Umbilical cord (tissue), 2 donors: ENCODE results near the gene VCAN. TPM values are rescaled to one million over a fixed set of nuclear protein-coding genes. Genes with fewer than 3 reads are reported as not detected.

Experiments
- DNase-seq: peaks from one replicate; pipeline ENCODE4 v3.0.0-alpha.2; 2015; ENCODE audit warnings: low spot score
- total RNA-seq: library from RNA; depleted of rRNA; stranded (reverse); fragments of >200 nt; gene quantifications from one replicate; pipeline ENCODE4 v1.2.3, GENCODE V29; 2014; ENCODE audit warnings: low replicate concordance; ENCODE audit not compliant: insufficient read depth

Gene VCAN
- total RNA-seq, 1 donor from 2014 or later: 930 TPM

DNA sequence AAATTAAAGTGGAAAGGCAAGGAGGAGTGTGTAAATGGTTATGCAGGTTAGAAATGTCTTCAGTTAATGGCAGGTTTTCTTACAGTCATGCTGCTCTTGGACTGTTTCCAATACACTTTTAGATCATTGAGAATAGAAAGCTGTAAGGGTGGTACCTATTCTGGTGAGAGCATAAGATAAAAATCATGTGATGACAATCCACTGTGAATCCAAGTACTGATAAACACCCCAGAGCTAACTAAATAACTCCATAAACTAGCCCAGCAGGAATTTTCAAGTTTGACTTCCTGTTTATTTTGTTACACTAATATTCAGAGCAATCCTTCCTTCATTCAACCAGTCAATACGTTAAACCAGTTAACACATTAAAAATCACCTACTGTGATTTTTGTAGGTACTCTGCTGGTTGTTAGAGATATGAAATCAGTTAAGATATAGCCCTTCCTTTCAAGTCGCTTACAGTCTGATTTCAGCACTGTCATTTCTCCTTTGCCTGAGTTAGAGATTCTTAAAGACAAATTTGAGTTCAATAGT, 22.6 kb downstream of the VCAN start:
- no peak for DNase-seq

GRCh38 chr5:83494666-83495065, 23.1 kb downstream of the VCAN start:
- DNase-seq: no peak

DNA sequence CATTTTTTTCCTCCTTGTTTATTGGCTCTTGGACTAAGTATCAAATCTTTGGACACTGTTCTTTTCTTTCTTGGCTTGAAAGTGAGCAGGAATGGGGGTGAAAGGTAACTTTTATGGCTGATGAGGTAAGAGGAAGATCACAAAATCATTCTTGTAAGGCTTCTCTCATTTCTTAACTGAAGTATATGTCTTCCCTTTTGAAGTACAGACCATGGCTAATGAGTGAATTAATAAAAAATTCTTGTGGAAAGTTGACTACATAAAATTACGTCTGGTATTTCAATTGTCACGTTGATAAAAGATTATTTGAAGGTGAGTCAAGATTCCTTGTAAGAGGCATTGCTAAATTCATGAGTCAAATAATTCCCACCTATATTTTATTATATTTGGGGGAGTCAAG, 25.1 kb downstream of the VCAN start:
- no peak for DNase-seq

DNA sequence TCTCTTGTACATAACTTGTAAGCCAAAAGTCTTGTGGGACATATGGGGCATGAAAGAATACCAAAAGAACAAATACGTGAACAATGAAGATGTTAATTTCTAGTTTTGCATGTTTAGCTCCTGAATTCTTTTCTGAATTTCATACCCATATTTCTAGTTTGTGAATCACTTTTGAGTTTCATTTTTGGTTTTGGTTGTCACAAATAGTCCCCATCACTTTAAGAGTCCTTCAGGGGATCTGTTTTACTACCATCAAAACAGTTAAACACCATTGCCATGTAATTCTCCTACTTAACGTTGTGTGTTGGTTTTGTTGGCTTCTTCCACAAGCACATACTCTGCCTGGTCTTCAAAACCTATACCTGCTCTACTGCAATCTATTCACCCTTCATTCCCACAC, 27.0 kb downstream of the VCAN start:
- DNase-seq: no peak

GRCh38 chr5:83503662-83504061, 32.1 kb downstream of the VCAN start:
- no peak for DNase-seq

DNA sequence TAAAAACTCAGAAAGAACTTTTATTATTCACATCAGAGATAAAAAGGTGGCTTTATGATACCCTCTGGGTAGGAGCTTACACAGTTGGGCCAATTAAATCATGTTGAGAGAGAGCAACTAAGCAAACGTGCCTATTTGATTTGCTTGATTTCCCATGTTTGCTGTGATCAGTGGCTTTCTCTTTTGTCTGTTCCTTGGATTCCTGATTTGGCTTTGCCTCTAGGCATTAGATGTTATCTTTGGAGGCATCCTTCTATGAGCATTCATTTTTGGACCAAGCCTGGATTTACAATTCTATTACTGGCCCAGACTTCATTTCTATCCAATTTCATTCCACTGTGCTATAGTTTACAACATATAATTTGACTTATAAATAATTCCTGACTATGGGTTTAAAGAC, 35.9 kb downstream of the VCAN start:
- DNase-seq: no peak

DNA sequence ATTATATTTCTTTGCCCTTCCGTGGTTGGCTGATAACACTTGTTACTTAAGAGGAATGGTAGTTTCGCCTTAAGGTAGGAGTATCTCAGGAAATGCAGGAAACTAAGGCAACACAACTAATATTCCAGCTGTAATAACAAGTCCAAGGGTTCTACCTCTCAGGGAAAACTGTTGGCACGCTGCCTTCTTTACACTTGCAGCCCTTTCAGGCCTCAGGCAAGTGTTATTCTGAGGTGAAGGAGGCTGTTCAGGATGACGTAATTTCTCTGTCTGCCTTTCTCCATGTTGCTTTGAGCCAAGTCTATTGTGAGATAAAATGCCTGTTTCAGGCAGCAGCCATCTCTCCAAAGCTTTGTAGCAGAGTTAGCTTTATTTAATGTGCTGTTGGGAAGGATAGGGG, 38.0 kb downstream of the VCAN start:
- DNase-seq: peak; percentile 54

GRCh38 chr5:83510260-83510659, 38.7 kb downstream of the VCAN start:
- DNase-seq: no peak

DNA sequence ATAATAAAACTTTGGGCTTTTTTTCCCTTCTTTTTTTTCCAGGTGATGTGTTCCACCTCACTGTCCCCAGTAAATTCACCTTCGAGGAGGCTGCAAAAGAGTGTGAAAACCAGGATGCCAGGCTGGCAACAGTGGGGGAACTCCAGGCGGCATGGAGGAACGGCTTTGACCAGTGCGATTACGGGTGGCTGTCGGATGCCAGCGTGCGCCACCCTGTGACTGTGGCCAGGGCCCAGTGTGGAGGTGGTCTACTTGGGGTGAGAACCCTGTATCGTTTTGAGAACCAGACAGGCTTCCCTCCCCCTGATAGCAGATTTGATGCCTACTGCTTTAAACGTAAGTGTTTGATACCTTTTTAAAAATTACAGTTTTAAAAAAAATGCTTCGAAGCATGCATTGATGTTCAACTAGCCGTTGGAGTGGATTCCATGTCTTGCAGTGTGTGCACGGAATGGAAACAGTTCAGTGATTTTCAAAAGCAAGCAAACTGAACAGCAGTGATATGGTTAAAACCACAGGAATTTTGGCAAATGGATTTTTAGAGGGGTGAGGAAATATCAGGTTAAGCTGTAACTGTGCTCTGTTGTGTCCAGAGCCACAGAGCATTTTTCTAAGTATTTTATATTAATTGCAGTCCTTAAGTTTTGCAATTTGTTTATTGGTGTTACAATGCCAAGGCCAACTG, 40.7 kb downstream of the VCAN start:
- DNase-seq: no peak

DNA sequence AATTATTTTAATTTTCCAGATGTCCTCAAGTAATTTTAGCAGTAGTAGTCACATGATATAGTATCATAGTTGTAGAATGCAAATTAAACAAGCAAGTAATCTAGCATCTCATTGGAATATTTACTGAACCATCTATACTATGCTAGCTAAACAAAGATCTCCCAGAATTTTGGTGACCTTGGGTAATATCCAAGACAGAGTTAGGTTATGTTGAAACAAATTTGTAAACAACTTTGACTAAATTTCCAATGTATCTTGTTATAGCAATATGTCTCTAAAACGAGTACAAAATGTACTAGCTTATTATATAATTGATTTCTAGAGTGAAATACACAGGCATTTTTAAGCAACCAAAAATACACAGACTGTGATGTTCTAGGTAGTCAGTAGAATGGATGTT, 41.5 kb downstream of the VCAN start:
- no peak for DNase-seq

GRCh38 chr5:83513491-83513890, 41.9 kb downstream of the VCAN start:
- no peak for DNase-seq

GRCh38 chr5:83516377-83516776, 44.8 kb downstream of the VCAN start:
- peak; percentile 17 for DNase-seq

DNA sequence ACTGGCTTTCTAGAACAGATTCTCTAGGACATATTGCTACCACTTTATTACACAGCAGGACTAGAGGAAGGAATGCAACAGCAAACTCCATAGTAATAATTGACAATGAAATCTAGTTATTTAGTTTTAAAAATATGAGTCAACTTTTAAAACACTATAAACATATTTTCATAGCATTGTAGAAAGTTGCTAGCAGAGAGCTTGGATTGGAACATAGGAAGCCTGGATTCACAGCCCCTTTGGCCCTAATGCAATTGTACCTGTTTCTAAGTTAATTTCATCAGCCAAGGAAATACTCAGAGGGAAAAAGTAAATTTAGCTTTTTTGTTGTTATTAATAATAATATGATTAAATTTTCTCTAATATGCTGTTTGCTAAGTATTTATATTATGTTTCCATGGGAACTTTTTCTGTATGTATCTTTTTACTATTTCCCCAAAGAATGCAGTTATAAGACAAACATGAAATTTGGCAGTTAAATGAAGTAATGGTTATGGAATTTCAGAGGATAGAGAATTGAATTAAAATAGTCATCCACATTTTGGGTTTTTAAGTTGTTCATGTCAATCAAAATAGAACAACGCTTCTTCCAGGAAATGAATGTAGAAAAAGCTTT, 45.6 kb downstream of the VCAN start:
- DNase-seq: no peak

- DNase-seq: no peak
These were observed 46.1 kb downstream of the VCAN start for GRCh38 chr5:83517688-83518085.

- DNase-seq: no peak
These were observed 46.9 kb downstream of the VCAN start for GRCh38 chr5:83518319-83519061.

DNA sequence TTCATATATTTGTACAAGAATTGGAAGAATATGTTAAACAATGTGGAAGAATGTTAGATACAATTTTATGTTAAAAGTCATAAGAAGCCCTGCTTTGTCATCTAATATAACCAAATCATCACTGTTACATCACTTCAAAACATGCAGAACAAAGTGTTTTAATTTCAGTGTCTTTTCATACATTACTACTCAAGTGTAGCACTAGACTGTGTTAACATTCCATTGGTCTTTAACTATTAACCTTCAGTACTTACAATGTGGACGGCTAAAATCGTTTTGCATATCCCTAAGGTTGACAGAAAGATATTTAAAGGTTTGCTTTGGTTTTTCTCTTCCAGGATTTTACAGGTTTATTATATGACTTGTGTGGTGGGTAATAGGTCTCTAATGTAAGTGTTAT, 50.9 kb downstream of the VCAN start:
- DNase-seq: no peak

- no peak for DNase-seq
These were observed 52.4 kb downstream of the VCAN start for GRCh38 chr5:83523929-83524328.

DNA sequence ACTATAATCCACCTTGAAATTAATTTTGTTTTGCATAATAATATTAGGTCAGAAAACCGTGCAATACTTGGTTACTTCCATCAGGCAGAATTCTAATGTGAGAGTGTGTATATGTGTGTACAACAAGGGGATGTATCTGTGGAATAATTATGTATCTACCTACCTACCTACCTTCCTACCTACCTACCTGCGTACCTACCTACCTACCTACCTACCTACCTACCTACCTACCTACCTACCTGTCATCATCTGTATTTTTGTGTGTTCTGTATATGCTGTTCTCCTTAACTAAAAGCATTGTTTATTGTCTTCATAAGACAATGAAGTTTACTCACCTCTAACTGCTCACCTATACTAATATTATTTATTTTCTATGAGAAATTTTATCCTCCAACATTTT, 52.8 kb downstream of the VCAN start:
- no peak for DNase-seq

DNA sequence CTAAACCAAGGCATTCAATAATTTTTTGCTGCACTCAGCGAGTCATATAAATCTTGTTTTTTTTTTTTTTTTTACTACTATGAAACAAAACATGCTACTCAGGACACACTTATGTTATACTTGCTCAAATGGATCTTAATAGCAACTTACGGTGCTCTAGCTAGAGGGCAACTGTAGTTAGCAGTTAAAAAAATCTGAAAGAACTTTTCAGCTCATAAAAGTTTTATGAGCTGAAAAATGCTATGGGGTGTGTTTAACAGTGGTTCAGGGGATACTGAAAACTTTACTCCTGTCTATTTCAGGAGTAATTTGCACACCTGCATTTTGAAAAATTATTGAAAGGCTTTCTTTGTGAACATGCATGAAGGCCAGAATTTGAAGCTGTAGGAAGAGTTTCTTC, 53.4 kb downstream of the VCAN start:
- no peak for DNase-seq

DNA sequence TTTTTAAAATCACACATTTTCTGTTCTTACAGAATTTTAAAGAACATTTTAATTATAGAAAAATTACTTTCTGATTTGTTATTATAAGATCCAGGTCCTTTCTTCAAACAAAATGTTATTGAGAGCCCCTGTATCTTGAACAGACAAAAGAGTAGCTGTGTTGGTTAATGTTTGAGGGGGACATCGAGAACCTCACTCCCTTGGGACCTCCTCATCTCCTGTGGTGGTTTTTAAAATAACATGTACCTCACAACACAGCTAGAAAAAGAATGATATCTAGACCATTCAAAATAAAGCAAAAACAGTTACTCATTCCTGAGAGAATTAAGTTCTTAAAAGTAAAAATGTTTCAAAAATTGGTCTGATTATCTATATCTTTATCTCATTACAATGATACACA, 54.7 kb downstream of the VCAN start:
- no peak for DNase-seq

DNA sequence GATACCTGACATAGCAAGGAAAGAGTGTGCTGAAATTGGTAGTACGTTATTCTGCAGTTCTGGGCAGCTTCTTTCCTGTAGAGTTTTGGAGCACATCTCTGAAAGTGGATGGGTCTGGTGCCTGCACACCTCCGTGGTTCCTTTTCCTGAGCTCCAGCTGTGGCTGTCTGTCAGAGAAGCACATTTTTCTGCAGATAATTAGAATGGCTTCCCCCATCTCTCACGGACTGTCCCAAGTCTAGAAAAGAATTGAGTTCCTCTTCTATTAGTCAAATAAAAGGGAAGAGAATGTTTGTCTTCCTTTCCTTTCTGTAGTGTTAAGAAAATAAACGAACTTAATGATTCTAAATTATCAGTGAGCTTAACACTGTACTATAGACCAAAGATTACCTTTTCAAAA, 55.7 kb downstream of the VCAN start:
- DNase-seq: no peak

- no peak for DNase-seq
These were observed 56.3 kb downstream of the VCAN start for GRCh38 chr5:83527722-83528438.
